Activated CD8-positive, alpha-beta memory T cell treated with anti-CD3 and anti-CD28 coated beads, Interleukin-2, amount 50 U/mL, for 4 hours (primary cell): ENCODE data around the gene PPM1J.
"Not testable (repeated sequence)": the region's sequence is repeated elsewhere in the genome, so short reads cannot be mapped to it uniquely, and the experiment has no call there.

ENCODE experiments used
- DNase-seq: peaks from one replicate; pipeline ENCODE4 v3.0.0-alpha.2; 2020

Gene PPM1J

DNA sequence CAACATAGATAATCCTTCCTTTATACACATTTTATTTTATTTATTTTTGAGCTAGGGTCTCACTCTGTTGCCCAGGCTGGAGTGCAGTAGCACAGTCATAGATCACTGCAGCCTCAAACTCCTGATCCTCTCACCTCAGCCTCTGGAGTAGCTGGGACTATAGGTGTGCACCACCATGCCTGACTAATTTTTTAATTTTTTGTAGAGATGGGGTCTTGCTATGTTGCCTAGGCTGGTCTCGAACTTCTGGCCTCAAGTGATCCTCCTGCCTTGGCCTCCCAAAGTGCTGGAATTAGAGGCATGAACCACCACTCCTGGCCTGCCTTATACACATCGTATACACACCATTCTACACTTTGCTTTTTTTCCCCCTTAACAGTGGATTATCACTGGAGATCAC lies 6.2 kb upstream of the PPM1J start:
- not testable (repeated sequence) for DNase-seq

GRCh38 chr1:112720800-112721199 lies 5.7 kb upstream of the PPM1J start:
- no peak for DNase-seq

DNA sequence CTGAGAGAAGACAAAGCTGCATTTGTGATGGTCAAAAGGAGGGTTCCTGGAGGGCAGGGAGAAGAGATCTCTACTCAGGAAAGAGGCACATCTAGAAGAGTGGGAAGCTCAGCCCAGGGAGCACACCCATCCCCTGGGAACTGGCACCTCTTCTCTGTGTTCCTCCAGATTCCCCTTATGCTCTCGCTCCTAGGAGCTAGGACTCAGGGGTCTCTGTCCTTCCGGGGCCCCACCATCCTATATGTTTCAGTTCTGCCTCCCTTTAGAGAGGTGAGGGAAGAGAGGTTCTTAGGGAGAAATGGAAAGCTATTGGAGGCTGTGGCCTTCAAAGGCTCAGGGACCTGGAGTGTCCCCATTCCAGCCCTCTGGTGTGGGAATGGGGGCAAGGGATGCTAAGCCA lies 4.6 kb upstream of the PPM1J start:
- DNase-seq, result no peak

DNA sequence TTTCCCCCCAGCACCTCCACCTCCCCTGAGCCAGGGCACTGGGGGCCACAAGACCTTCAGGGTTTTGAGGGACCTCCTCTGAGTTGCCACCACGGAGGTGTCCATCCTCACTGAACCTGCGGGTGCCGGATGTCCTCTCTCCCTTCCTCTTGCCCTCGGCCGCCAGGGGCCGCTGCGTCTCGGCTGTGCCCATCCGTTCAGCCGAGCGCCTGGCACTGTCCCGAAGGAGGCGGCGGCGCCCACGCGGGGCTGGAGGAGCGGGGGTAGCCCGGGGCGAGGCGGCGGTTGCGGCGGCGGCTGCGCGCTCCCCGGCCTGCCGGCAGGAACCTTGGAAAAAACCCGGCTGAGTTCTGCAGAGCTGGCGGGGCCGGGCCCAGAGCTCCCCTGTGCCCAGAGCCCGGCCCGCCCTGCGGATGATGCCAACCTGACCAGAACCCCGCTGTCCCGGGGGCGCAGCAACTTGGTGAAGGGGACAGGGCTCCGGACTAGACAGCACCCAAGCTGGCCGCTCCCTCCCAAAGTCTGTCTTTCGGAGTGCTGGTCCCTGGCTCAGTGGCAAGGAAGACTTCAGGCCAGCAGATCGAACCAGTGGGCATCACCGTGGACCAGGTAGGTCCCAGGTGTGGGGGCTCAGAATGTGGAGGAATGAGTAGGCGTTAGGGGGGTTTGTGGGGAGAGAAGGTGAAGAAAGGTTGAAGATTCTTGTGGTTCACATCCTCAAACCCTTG lies 3.7 kb upstream of the PPM1J start:
- DNase-seq, result peak; percentile 71

DNA sequence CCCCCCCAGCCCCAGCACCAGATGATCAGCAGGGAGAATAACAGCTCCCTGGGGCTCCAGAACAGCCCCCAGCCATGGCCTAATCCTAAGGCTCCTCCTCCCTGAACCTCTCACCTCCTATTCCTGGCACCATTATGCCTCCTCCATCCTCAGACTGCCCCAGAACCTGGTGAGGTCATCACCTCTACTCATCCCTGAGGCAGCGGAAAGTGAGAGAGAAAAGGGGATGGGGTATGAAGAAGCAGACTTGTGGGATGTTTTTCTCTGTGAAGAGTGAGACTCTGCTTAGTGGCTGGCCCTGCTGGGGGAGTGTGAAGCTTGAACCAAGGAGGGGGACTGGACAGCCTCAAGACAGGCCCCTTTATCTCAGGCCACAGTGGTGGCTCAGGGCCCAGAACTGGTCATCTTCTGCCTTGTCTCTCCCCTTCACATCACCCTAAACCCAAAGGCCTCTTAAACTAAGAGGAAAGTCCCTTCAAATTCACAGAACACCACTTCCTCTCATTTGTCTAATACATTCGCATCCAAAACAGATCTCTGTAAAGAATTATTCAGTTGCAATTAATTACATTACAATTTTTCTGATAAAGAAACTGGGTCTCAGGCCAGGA lies 2.2 kb upstream of the PPM1J start:
- no peak for DNase-seq

DNA sequence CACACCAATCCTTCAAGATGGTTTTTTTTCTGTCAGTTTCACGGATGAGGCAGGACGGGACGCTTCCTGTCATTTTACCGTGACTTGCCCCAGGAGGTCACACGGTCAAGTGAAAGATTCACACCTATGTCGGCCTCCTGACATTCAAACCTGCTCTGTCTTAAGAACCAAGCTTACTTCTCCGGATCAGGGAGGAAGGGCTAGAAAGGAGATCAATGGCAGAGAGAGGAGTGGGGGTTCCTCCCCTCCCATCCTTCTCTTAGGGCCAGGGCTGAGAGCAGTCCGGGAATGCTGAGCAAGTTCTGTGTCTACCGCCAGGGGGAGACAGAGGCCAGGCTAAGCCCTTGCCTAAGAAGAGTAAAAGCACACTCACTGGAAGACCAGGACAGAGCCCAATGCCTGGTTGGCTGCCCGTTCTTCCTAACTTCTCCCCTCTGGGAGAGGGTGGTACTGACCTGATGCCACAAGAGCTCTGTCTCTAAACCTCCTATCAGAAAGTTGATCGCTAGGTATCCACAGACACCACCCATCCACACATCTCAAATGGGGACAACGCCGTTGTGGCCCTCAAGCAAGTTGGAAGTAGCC lies 1.1 kb upstream of the PPM1J start:
- peak; percentile 80 for DNase-seq

DNA sequence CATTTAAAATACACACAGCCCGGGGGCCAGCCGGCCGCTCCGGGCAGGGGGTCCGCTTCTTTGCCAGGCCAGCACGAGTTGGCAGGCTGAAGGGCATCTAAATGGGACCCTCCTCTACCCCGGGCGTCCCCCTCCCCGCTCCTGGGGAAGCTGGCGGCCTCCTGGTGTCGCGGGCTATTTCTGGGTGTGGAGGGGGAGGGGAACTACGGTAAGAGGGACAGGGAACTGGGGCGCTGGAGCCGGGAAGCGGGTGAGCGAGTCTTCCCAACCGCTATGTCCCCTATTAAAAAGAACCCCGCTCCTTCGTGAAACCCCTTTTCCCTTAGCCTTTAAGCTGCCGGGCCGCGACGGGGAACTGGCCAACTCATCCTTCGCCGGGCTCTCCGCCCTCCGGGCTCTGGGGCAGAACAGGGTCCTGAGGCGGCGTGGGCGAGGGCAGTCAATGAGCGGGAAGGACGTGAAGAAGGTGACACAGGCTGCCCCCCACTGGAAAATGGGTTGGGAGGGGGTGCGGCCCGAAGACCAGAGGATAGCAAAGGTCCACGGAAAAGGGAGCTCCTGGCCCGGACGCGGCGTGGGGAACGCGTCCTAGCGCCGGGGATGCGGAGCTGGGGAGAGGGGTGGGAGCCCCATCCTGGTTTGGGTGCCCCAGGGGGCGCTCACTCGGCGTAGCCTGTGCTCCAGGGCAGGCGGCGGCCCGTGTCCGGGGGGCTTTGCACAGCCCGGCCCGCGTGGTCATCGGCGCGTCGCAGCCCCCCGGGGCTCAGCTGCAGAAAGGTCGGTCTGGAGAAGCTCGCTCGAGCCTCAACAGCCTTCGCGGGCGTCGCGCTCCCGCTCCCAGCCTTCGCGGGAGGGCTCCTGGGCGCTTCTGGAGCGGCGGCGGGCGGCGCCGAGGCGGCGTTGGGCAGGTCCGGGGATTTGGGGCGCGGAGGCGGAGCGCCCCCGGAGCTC lies 544 bp downstream of the PPM1J start:
- peak; percentile 38 for DNase-seq

DNA sequence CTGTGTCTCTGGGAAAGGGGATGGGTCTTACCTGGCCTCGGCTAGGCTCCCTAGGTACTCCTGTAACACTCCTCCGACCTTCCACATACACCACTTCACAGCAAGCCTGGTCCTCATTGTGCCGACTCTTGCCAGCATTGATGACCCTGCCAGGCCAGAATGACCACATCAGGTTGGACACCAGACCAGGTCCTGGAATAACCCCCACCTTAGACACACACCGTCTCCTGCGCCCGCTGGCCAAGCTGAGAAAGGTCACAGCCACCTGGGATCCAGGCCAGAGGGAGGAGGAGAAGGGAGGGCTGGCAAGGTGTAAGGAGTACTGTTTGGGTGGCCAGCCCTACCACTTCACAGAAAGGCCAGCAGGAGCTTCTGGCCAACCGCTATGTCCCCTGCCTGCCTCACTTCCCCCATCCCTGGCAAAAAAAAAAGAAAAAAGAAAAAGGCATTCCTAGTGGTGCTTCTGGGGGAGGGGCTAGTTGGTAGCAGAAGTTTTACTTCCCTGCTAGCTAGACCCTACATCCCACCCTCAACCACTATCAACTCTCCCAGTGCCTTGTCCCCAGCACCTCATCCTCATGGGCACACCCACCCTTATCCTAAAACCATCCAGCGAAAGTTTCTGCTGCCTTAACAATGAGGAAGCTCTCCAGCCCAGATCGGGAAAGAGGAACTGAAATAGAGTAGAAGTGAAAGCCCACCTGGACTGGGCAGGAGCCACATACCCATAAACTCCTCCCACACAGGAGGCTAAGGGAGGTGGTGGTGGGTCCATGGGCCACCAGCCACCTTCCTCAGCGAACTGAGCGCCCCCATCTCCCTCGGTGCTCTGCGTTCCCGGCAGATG lies 1.4 kb downstream of the PPM1J start:
- no peak for DNase-seq

- DNase-seq, result no peak
These were observed 2.4 kb downstream of the PPM1J start for GRCh38 chr1:112712701-112713128.

- DNase-seq, result no peak
These were observed 2.9 kb downstream of the PPM1J start for GRCh38 chr1:112712191-112712590.

DNA sequence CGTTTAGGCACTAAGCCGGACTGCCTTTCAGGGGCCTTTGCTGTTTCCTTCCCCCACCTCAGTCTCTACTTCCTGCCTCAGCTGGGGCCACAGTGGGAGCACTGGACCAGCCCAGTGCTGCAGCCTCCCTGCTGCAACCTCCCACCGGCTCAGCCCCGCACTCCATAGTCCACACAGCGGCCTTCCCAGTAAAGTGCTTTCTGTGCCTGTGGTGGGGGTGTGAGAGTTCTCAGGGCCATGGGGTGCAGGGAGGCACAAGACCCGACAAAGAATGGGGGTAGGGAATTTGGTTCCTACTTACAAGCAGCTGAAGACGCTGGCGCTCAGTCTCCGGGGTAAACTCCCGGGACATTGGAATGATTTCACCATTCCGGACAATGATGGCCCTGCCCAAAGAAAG lies 3.5 kb downstream of the PPM1J start:
- no peak for DNase-seq

DNA sequence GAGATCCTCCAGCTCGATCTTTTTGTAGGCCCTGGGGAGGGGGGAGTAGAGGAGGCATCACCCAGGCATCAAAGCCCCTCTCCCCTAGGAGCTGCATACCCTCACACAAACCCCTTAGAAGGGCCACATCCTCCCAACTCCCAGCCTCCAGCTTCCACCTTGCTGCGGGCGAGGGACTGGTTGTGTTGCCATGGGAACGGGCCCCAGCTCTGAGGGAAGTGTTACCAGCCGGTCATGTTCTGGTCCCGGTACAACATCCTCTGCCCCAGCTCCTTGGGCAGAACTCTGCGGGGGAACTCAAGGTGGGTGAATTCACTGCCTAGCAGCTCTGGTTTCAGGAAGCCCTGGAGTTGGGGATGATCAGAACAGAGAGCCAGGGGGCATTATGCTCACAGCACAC lies 4.1 kb downstream of the PPM1J start:
- DNase-seq, result no peak

GRCh38 chr1:112710586-112710985 lies 4.5 kb downstream of the PPM1J start:
- no peak for DNase-seq

GRCh38 chr1:112710159-112710558 lies 5.0 kb downstream of the PPM1J start:
- no peak for DNase-seq

DNA sequence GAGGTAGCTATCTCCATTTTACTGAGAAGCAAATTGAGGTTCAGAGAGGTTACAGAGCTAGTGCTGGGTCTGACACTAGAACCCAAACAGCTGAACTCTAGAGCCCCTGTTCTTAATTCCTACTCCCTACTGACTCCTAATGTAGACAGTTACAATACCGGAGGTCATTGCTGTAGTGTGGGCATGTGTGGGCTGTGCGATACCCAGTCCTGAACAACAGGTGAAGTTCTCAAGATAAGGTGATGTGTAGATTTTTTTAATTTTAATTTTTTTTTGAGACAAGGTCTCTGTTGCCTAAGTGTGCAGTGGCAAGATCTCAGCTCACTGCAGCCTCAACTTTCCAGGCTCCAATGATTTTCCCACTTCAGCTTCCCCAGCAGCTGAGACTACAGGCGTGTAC lies 6.6 kb downstream of the PPM1J start:
- DNase-seq, result no peak

DNA sequence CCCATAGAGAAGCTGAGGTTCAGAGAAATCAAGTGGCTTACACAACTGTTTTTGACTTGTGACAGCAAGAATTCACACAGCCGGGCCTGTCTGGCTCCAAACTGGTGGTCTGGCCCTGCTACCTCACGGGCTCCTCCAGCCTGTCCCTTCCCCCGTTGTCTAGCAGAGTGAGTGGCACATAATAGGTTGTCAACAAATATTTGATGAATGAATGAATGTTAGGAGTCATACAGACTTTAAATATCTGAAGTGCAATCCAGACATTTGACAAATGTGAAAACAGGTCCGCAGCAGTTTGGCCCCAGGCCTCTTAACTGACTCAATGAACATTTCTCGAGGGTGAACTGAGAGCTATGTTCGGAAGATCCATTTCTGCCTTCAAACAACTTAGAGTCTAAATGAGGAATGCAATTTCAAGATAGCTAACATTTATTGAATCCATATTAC lies 7.1 kb downstream of the PPM1J start:
- DNase-seq, result no peak

DNA sequence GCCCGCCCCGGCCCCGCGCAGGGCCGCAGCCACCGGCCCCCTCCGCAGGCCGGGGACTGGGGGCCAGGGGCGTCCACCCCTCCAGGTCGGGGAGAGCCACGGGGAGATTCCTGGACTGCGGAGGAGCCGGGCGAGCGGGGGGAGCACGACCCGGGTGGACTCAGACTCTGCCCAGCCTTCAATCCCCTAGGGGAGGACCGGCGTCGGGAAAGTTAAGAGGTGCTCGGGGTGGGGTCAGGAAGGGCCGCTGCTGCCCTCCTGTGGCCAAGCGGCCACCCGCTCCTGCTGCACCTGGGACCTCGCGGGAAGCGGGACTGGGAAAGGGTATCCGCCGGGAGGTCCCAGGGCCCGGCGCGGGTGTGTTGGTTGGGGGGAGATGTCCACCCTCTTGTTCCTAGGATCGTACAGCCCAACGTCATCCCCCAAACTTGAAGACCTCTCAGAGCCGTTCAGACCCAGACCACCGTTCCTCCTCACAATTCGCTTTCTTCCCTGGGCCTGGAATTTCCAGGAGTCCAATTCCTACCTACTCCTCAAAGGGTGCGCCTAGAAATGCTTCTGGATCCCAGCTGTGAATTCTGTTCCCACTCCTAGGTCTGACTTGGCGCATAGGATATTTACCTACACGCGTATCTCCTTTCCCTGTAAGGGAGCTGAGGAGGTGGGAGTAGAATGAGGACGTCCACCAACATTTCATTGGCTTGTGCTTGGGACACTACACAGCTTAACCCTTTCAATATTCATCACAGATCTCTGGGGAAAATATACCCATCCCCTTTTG lies 7.7 kb downstream of the PPM1J start:
- DNase-seq, result peak; percentile 68

DNA sequence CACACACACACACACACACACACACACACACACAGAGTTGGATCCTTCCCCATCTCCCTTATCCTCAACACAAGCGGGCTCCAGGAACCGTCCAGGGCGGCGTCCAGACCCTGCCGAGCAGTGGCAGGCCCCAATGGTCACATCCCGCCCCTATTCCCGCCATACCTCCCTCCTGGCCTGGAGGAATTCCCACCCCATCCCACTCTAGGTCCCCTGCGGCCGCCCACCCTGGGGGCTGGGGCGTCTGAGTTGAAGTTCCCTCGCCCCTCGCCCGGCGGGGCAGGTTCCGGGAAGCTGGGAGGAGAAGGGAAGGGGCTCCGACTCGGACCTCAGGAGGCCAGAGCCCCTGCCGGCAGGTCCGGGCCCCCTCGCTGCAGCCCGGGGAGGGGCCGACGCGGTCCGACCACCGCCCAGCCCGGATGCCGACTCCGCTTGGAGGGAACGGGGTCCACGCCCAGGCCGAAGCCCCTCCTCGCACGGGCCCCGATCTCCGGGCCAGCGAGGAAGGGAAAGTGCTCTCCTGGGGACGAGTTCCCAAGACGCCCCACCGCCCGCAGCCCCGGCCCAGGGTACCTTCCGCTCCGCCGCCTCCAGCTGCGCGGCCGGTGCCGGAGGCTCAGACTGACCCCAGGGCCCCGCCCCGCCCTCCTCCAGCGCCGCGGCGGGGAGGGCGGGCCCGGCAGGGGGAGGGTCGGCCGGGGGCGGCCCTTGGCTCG lies 8.5 kb downstream of the PPM1J start, which contains the start of gene RHOC:
TSS of gene RHOC (minus strand) at position 623 of the 716 bp plus-strand sequence. CDS start 3,328 bp downstream, outside the sequence.
- peak; percentile 39 for DNase-seq

DNA sequence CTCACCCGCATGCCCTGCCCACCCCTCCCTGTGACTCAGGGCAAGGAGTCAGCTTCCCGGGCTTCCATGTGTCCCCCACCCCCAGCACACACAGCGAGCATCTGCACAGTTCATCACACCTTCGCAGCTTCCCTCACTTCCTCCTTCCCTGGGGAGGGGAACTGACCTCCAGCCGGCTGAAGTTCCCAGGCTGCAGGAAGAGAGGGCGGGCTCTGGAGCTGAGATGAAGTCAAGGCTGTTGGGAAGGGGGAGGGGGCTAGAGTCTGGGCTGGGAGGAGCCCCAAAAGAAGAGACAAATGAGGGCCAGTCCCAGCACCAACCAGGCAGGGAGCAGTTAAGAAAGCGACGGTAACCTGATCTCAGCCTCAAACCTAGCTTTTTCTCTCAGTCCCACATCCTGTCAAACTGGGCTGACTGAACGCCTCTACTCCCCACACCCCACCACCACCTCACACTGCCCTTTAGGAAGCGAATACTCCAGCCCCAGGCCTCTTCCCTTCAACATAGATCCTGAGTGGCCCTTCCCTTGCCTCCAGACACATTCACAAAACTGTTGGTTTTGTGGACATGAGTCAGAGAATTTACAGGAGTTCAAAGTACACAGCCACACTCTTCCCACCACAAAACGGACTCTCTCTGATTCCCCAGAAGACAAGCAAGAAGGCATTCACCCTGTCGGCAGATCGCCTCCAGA lies 10.1 kb downstream of the PPM1J start:
- no peak for DNase-seq

DNA sequence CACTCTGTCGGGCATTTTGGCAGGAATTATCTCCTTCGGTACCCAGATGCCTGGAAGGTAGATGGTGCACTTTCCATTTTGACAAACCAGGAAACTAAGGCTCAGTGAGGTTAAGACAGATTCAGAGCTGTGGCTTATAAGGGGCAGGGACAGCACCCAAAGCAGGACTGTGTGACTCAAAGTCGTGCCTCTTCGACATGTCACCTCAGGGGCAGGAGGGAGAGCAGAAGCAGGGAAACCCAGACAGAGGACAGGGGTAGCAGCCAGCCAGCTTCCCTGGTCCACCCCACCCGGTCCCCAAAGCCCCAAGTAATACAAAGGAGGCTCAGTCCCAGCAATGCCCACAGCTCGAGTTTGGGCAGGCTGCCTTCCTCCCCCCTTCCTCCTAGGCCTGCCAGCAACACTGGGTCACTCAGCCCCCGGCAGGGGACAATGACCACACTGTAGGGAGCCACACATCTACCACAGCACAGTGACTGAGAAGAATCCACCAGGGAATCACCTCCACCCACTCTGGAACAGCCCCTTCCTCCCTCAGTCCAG lies 10.7 kb downstream of the PPM1J start:
- no peak for DNase-seq
